ENCODE data around the gene RIC3. TPM values are rescaled to one million over a fixed set of nuclear protein-coding genes. Genes with fewer than 3 reads are reported as not detected.

RIC3 gene
- total and polyA plus RNA-seq, 2 donors (not counting 3 experiments of a cell fraction or from before 2014, with no cell fraction given), result not detected

DNA sequence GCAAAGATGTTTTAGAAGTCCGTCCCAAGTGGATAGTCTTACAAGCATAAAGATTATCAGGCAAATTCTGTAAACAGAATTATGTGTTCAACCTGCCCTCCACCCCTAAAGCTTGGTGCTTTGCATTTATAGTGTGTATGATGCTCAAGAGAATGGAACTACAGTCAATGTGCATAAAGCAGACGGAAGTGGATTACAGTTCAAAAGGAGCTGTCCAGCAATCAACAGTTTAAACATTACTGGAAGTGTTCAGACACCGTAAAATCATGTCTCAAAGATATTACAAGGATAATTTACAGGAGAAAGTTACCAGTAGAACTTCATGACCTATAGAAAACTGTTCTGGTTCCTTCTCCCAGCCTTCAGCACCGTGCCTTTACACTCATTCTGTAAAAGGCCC, 1.0 kb downstream of the RIC3 start:
- Histone ChIP-seq H3K9ac (replicated peaks; ENCODE audit: extremely low read depth, insufficient read depth, low read length) (no peak overlapping the region), H3K36me3 (ENCODE audit: control insufficient read depth in 2 of 2, extremely low read depth in 1 of 2, insufficient read depth in 2 of 2, low read length in 2 of 2) (no peaks in the 10 kb centered on the region), H3K9me1 (replicated peaks; ENCODE audit: control insufficient read depth, extremely low read depth, insufficient read depth, low read length) (no peaks in the 10 kb centered on the region), H4K20me1 (replicated peaks; ENCODE audit: control insufficient read depth, extremely low read depth, insufficient read depth, low read length) (no peaks in the 10 kb centered on the region), H3K27ac (ENCODE audit: insufficient read depth, low read depth, low read length) (no peak overlapping the region), H2AFZ (ENCODE audit: low read depth, low read length) (no peak overlapping the region), H3K79me2 (ENCODE audit: control insufficient read depth, insufficient read depth, low read length) (no peaks in the 10 kb centered on the region), H3K4me3 (replicated peaks in 1 of 3; ENCODE audit: insufficient read depth in 1 of 3, low read depth in 1 of 3, low read length in 3 of 3) (no peak overlapping the region), H3K4me2 (ENCODE audit: insufficient read depth, low read length) (no peak overlapping the region), H3K9me3 (replicated peaks; ENCODE audit: control insufficient read depth, insufficient read depth, low read length) (no peaks in the 10 kb centered on the region), H3K27me3 (ENCODE audit: control insufficient read depth in 2 of 2, insufficient read depth in 2 of 2, low read length in 2 of 2) (peaks cover 15 to 25% of the 10 kb centered on the region in 2 experiments), H3K4me1 (ENCODE audit: control insufficient read depth, extremely low read depth, insufficient read depth, low read length) (no peaks in the 10 kb centered on the region)
- intact Hi-C loops (cut with micrococcal nuclease) (no loop called here), dilution Hi-C loops (cut with MboI; ENCODE audit: extremely low pct_ligation_motif_present, low sequenced_read_pairs) (no loop called here)
- no peak for FAIRE-seq
- BruUV-seq (replicated peaks), result no TSS peak
- CTCF ChIA-PET, result no interaction called here
- POLR2A ChIA-PET, result no interaction called here
- DNase-seq (ENCODE audit: low read depth, low spot score), result no peak
- no peak for TF ChIP-seq FOS (IDR thresholded peaks at IDR 0.05; ENCODE audit: borderline replicate concordance, insufficient read depth, low read length)
- TF ChIP-seq EZH2 (IDR thresholded peaks at IDR 0.05; ENCODE audit: borderline replicate concordance, low read depth, low read length, severe bottlenecking), result no peak
- TF ChIP-seq MYC (IDR thresholded peaks at IDR 0.05; ENCODE audit: low read depth, low read length), result no peak
- TF ChIP-seq, protein P1, sequence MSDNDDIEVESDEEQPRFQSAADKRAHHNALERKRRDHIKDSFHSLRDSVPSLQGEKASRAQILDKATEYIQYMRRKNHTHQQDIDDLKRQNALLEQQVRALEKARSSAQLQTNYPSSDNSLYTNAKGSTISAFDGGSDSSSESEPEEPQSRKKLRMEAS (IDR thresholded peaks at IDR 0.05; ENCODE audit: insufficient read depth, insufficient read length), result no peak
- TF ChIP-seq POLR2A (IDR thresholded peaks at IDR 0.05; ENCODE audit: low read depth, low read length), result no peak

DNA sequence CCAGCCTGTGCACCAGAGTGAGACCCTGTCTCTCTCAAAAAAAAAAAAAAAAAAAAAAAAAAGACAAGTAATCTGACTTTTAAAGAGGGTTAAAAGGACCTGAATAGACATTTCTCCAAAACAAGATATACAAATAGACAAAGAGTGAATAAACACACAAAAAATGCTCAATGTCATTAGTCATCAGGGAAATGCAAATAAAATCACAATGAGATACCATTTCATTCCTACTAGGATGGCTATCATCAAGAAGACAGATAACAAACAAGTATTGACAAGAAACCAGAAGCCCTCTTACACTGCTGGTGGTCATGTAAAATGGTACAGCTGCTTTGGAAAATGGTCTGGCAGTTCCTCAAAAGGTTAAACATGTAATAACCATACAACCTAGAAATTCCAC, 4.1 kb downstream of the RIC3 start:
- FAIRE-seq, result no peak

More for the DNA sequence above, 4.1 kb downstream of the RIC3 start:
- no peak overlapping the region for H2AFZ ChIP-seq (ENCODE audit: low read depth, low read length)
- TF ChIP-seq JUN (IDR thresholded peaks at IDR 0.05; ENCODE audit: borderline replicate concordance, insufficient read depth, insufficient read length, low read depth) (no peak), EZH2 (IDR thresholded peaks at IDR 0.05; ENCODE audit: borderline replicate concordance, low read depth, low read length, severe bottlenecking) (no peak), GATA2 (IDR thresholded peaks at IDR 0.05; ENCODE audit: insufficient read depth, insufficient read length, low read depth, low read length) (no peak), FOS (IDR thresholded peaks at IDR 0.05; ENCODE audit: borderline replicate concordance, insufficient read depth, low read length) (no peak)
- TF ChIP-seq, protein P2, sequence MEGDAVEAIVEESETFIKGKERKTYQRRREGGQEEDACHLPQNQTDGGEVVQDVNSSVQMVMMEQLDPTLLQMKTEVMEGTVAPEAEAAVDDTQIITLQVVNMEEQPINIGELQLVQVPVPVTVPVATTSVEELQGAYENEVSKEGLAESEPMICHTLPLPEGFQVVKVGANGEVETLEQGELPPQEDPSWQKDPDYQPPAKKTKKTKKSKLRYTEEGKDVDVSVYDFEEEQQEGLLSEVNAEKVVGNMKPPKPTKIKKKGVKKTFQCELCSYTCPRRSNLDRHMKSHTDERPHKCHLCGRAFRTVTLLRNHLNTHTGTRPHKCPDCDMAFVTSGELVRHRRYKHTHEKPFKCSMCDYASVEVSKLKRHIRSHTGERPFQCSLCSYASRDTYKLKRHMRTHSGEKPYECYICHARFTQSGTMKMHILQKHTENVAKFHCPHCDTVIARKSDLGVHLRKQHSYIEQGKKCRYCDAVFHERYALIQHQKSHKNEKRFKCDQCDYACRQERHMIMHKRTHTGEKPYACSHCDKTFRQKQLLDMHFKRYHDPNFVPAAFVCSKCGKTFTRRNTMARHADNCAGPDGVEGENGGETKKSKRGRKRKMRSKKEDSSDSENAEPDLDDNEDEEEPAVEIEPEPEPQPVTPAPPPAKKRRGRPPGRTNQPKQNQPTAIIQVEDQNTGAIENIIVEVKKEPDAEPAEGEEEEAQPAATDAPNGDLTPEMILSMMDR (IDR thresholded peaks at IDR 0.05; ENCODE audit: extremely low read depth in 1 of 2, insufficient read depth in 1 of 2, low read depth in 1 of 2, low read length in 2 of 2), result no peak
- no peaks in the 10 kb centered on the region for H3K4me1 ChIP-seq (ENCODE audit: control insufficient read depth, extremely low read depth, insufficient read depth, low read length)
- no peaks in the 10 kb centered on the region for H4K20me1 ChIP-seq (replicated peaks; ENCODE audit: control insufficient read depth, extremely low read depth, insufficient read depth, low read length)
- intact Hi-C loops (cut with micrococcal nuclease), result no loop called here
- no peak overlapping the region for H3K4me2 ChIP-seq (ENCODE audit: insufficient read depth, low read length)
- H3K36me3 ChIP-seq (ENCODE audit: control insufficient read depth in 2 of 2, extremely low read depth in 1 of 2, insufficient read depth in 2 of 2, low read length in 2 of 2), result no peaks in the 10 kb centered on the region
- H3K79me2 ChIP-seq (ENCODE audit: control insufficient read depth, insufficient read depth, low read length), result no peaks in the 10 kb centered on the region
- H3K9ac ChIP-seq (replicated peaks; ENCODE audit: extremely low read depth, insufficient read depth, low read length), result no peak overlapping the region
- dilution Hi-C loops (cut with MboI; ENCODE audit: extremely low pct_ligation_motif_present, low sequenced_read_pairs), result no loop called here
- POLR2A ChIA-PET, result interaction anchor here (0.7 kb wide), 1 partner anchor 347 kb away, joined by 3 read pairs; no protein-coding TSS in a partner anchor
- H3K27ac ChIP-seq (ENCODE audit: insufficient read depth, low read depth, low read length), result no peak overlapping the region
- CTCF ChIA-PET, result no interaction called here
- BruUV-seq (replicated peaks), result no TSS peak
- no peak overlapping the region for H3K4me3 ChIP-seq (replicated peaks in 1 of 3; ENCODE audit: insufficient read depth in 1 of 3, low read depth in 1 of 3, low read length in 3 of 3)
- no peak for DNase-seq (ENCODE audit: low read depth, low spot score)
- no peaks in the 10 kb centered on the region for H3K9me3 ChIP-seq (replicated peaks; ENCODE audit: control insufficient read depth, insufficient read depth, low read length)
- H3K27me3 ChIP-seq (ENCODE audit: control insufficient read depth in 2 of 2, insufficient read depth in 2 of 2, low read length in 2 of 2), result peaks cover 11 to 22% of the 10 kb centered on the region in 2 experiments
- H3K9me1 ChIP-seq (replicated peaks; ENCODE audit: control insufficient read depth, extremely low read depth, insufficient read depth, low read length), result no peaks in the 10 kb centered on the region
